WERI-Rb-1 (cell line): Measurements from ENCODE around the gene COPS7A.

Experiments
- DNase-seq: peaks from one replicate; pipeline ENCODE4 v3.0.0-alpha.2; 2020
- H3K27ac ChIP-seq: fragments of 250-450 bp; sonication (Bioruptor Pico); 2 replicates; pipeline ENCODE4 v1.5.1; 2020; ENCODE audit warnings: mild to moderate bottlenecking, moderate library complexity
- H3K27me3 ChIP-seq: fragments of 250-450 bp; sonication (Bioruptor Pico); 2 replicates; pipeline ENCODE4 v1.5.1; 2021; ENCODE audit warnings: mild to moderate bottlenecking, low read depth, moderate library complexity; ENCODE audit not compliant: insufficient read depth, severe bottlenecking
- H3K36me3 ChIP-seq: fragments of 250-450 bp; sonication (Bioruptor Pico); 2 replicates; pipeline ENCODE4 v1.5.1; 2020; ENCODE audit warnings: mild to moderate bottlenecking, moderate library complexity
- H3K4me3 ChIP-seq: 2 replicates; pipeline ENCODE4 v1.5.1; 2011; ENCODE audit warnings: low read depth, mild to moderate bottlenecking, control low read depth, low read length
- H3K9me3 ChIP-seq: fragments of 250-450 bp; sonication (Bioruptor Pico); 2 replicates; pipeline ENCODE4 v1.5.1; 2021; ENCODE audit warnings: mild to moderate bottlenecking, moderate library complexity; ENCODE audit not compliant: severe bottlenecking
- TF ChIP-seq, protein P1 (sequence below): IDR thresholded peaks from 2 replicates; pipeline ENCODE4 v1.5.1; 2011; ENCODE audit warnings: low read depth, mild to moderate bottlenecking, control low read depth, inconsistent platforms, low read length

COPS7A gene

DNA sequence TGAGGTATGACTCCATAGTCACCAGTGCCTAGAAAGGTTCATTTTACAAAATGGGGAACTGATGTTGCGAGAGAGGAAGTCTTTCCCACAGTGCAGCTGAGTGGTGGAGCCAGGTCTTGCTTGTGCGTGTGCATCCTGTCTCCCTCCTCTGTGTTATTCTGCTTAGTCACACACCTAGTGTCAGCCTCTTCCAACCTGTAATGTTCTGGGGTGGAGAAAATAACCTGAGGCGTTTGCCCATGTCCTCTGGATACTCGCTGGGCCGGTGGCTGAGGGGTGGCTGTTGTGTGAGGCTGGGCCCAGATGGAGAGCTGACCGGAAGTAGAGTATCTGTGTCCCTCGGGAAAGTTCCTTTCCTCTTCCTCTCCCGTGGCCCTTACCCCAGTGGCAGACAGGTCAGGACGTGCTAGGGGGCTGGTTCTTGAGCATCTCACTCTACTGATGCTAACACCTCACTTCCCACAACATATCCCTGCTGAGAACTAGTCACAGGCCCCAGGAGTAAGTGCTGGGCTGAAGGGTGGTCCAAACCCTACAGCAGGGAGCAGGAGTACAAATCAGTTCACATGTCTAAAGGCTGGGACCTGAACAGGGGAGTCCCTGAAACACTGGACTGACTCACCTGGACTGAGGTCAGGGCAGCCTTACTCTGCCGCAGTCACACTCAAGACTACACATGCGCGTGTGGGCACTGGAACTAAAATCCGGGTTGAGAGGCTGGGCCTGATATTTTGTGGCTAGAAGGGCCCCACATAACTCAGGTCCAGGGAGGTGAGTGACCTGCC is 22.1 kb downstream of the COPS7A start:
- Histone ChIP-seq H3K9me3 (no peaks in the 10 kb centered on the region), H3K27me3 (no peaks in the 10 kb centered on the region), H3K27ac (no peak overlapping the region), H3K4me3 (no peak overlapping the region), H3K36me3 (peaks cover 55% of the 10 kb centered on the region)
- DNase-seq: no peak
- TF ChIP-seq, protein P1, sequence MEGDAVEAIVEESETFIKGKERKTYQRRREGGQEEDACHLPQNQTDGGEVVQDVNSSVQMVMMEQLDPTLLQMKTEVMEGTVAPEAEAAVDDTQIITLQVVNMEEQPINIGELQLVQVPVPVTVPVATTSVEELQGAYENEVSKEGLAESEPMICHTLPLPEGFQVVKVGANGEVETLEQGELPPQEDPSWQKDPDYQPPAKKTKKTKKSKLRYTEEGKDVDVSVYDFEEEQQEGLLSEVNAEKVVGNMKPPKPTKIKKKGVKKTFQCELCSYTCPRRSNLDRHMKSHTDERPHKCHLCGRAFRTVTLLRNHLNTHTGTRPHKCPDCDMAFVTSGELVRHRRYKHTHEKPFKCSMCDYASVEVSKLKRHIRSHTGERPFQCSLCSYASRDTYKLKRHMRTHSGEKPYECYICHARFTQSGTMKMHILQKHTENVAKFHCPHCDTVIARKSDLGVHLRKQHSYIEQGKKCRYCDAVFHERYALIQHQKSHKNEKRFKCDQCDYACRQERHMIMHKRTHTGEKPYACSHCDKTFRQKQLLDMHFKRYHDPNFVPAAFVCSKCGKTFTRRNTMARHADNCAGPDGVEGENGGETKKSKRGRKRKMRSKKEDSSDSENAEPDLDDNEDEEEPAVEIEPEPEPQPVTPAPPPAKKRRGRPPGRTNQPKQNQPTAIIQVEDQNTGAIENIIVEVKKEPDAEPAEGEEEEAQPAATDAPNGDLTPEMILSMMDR: no peak

- H3K27ac ChIP-seq: no peak overlapping the region; the same call in 1 of the 2 replicates
- H3K9me3 ChIP-seq: no peaks in the 10 kb centered on the region
- peaks cover 68% of the 10 kb centered on the region for H3K36me3 ChIP-seq
- H3K27me3 ChIP-seq: no peaks in the 10 kb centered on the region
- TF ChIP-seq, protein P1: no peak
- H3K4me3 ChIP-seq: no peak overlapping the region
- no peak for DNase-seq
Observed at GRCh38 chr12:6747216-6747615, 23.4 kb downstream of the COPS7A start.

GRCh38 chr12:6748761-6749160 is 24.9 kb downstream of the COPS7A start:
- Histone ChIP-seq H3K9me3 (no peaks in the 10 kb centered on the region), H3K36me3 (peaks cover 72% of the 10 kb centered on the region), H3K27me3 (no peaks in the 10 kb centered on the region), H3K27ac (no peak overlapping the region), H3K4me3 (no peak overlapping the region)
- TF ChIP-seq, protein P1: no peak
- DNase-seq: no peak

DNA sequence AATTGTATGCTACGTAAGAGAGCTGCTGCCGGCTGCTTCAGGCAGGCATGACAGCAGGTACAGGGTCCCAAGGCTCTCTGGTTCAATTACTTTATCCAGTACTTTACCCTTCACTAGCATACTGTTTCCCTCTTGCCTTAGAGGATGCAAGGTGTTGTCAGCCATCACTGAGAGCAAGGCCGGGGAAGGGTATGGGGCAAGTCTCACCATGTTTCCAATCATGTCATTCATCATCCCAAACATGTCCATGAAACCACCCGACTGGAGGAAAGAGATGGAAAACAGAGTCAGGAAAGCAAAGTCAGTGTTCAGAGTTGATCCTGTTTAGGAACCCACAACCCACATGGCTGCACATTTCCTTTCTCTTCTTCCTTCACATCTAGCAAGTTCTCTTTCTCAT is 26.7 kb downstream of the COPS7A start:
- Histone ChIP-seq H3K4me3 (no peak overlapping the region), H3K27ac (no peak overlapping the region), H3K27me3 (no peaks in the 10 kb centered on the region), H3K9me3 (no peaks in the 10 kb centered on the region), H3K36me3 (peaks cover 71% of the 10 kb centered on the region)
- no peak for DNase-seq
- TF ChIP-seq, protein P1: no peak

DNA sequence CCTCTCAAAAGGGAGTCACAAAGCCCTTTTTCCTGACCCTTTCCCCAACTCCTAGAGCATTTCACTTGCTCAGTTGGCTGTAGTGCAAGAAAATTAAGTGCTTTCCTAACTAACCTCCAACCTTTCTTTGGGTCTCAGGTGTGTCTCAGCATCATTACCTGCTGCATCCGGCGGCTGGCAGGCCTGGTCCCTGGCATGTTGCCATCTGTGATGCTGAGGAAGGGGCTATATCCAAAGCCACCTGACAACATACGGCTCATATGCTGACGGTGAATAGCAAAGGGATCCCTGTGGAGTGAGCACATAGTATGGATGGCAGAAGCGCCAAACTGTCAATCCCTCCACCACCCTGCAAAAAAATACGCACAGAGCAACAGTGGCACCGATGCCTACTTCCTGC is 27.9 kb downstream of the COPS7A start:
- Histone ChIP-seq H3K4me3 (peak overlapping the region; percentile 73; the same call in 1 of the 2 replicates), H3K36me3 (peaks cover 58% of the 10 kb centered on the region), H3K9me3 (no peaks in the 10 kb centered on the region), H3K27me3 (no peaks in the 10 kb centered on the region), H3K27ac (peak overlapping the region; percentile 97)
- no peak for DNase-seq
- TF ChIP-seq, protein P1: no peak
